T-helper 9 cell (primary cell): ENCODE data around the gene PRR19.

Source experiments
- DNase-seq: peaks from one replicate; pipeline ENCODE4 v3.0.0-alpha.2; 2020

The PRR19 gene

GRCh38 chr19:42353341-42354015, 51.5 kb downstream of the PRR19 start:
- no peak for DNase-seq

- DNase-seq: no peak
These were observed 54.0 kb downstream of the PRR19 start for GRCh38 chr19:42355896-42356295.

- DNase-seq: no peak
These were observed 54.8 kb downstream of the PRR19 start for GRCh38 chr19:42356686-42357085.

- DNase-seq: no peak
These were observed 55.4 kb downstream of the PRR19 start for GRCh38 chr19:42357290-42357689.
